DMS53 treated with DMSO at 0.1 percent for 48 hours (cell line): ENCODE results near the gene SCP2.
A peak's percentile ranks its signal among the peaks of the same experiment; 100 is the strongest.
"Not testable (repeated sequence)": the region's sequence is repeated elsewhere in the genome, so short reads cannot be mapped to it uniquely, and the experiment has no call there.

Source experiments
- DNase-seq: peaks from one replicate; lab custom pipeline; 2025; ENCODE audit not compliant: unreplicated experiment; lab: John Stamatoyannopoulos, UW

Gene SCP2

GRCh38 chr1:52967666-52968065 lies 40.6 kb downstream of the SCP2 start:
- DNase-seq: no peak

GRCh38 chr1:52969234-52969633 lies 42.2 kb downstream of the SCP2 start:
- DNase-seq: not testable (repeated sequence)

GRCh38 chr1:52970149-52970548 lies 43.1 kb downstream of the SCP2 start:
- no peak for DNase-seq

- DNase-seq: no peak
Measured at GRCh38 chr1:52973841-52974240, 46.8 kb downstream of the SCP2 start.

- DNase-seq: no peak
Measured at GRCh38 chr1:52976183-52977035, 49.3 kb downstream of the SCP2 start.

GRCh38 chr1:52978045-52978444 lies 51.0 kb downstream of the SCP2 start:
- DNase-seq: no peak

GRCh38 chr1:52992733-52993132 lies 65.7 kb downstream of the SCP2 start:
- not testable (repeated sequence) for DNase-seq

GRCh38 chr1:52994656-52995055 lies 67.6 kb downstream of the SCP2 start:
- no peak for DNase-seq

GRCh38 chr1:52996653-52997052 lies 69.6 kb downstream of the SCP2 start:
- no peak for DNase-seq

- no peak for DNase-seq
Measured at GRCh38 chr1:53001128-53001527, 74.1 kb downstream of the SCP2 start.

- not testable (repeated sequence) for DNase-seq
Measured at GRCh38 chr1:53006612-53007011, 79.5 kb downstream of the SCP2 start.

GRCh38 chr1:53010247-53010646 lies 83.2 kb downstream of the SCP2 start:
- not testable (repeated sequence) for DNase-seq

GRCh38 chr1:53011175-53011574 lies 84.1 kb downstream of the SCP2 start:
- no peak for DNase-seq

GRCh38 chr1:53014791-53015507 lies 87.9 kb downstream of the SCP2 start:
- peak; percentile 96 for DNase-seq

- no peak for DNase-seq
Measured at GRCh38 chr1:53015508-53015860, 88.4 kb downstream of the SCP2 start.

- DNase-seq: no peak
Measured at GRCh38 chr1:53016705-53017104, 89.6 kb downstream of the SCP2 start.

- DNase-seq: no peak
Measured at GRCh38 chr1:53020588-53020987, 93.5 kb downstream of the SCP2 start.

GRCh38 chr1:53022179-53022578 lies 95.1 kb downstream of the SCP2 start:
- DNase-seq: no peak

GRCh38 chr1:53023546-53023945 lies 96.5 kb downstream of the SCP2 start:
- no peak for DNase-seq

- DNase-seq: no peak
Measured at GRCh38 chr1:53024117-53024516, 97.0 kb downstream of the SCP2 start.

- DNase-seq: no peak
Measured at GRCh38 chr1:53025034-53025768, 98.1 kb downstream of the SCP2 start.

GRCh38 chr1:53025769-53026112 lies 98.7 kb downstream of the SCP2 start:
- DNase-seq: no peak
